Brain microvascular endothelial cell (primary cell): ENCODE data around the gene TSPOAP1.

Source experiments
- DNase-seq: peaks from one replicate; pipeline ENCODE4 v3.0.0-alpha.2; 2020
- H3K27ac ChIP-seq: fragments of 250-450 bp; sonication (Bioruptor Pico); 2 replicates; pipeline ENCODE4 v1.5.1; 2020; ENCODE audit warnings: mild to moderate bottlenecking, moderate library complexity
- H3K27me3 ChIP-seq: fragments of 250-450 bp; sonication (Bioruptor Pico); replicated peaks from 2 replicates; pipeline ENCODE4 v1.5.1; 2020; ENCODE audit warnings: mild to moderate bottlenecking
- H3K36me3 ChIP-seq: fragments of 250-450 bp; sonication (Bioruptor Pico); replicated peaks from 2 replicates; pipeline ENCODE4 v1.5.1; 2020; ENCODE audit warnings: mild to moderate bottlenecking
- H3K4me3 ChIP-seq: 2 replicates; pipeline ENCODE4 v1.5.1; 2011; ENCODE audit warnings: low read depth, mild to moderate bottlenecking, control low read depth, low read length, moderate library complexity
- CTCF ChIP-seq: IDR thresholded peaks from 2 replicates; pipeline ENCODE4 v1.5.1; 2011; ENCODE audit warnings: low read depth, mild to moderate bottlenecking, moderate library complexity, low read length, control low read depth, inconsistent platforms; ENCODE audit errors: missing control alignments
- in situ Hi-C: cut with HindIII; loops from 2 replicates; pipeline ENCODE4 v1.10.0; 2017; ENCODE audit warnings: low sequenced_read_pairs, low pct_ligation_motif_present

Gene TSPOAP1

GRCh38 chr17:58335779-58336455 lies 7.3 kb upstream of the TSPOAP1 start:
- H3K36me3 ChIP-seq, result no peaks in the 10 kb centered on the region
- H3K27me3 ChIP-seq, result no peaks in the 10 kb centered on the region
- no peak for TF ChIP-seq CTCF
- no peak overlapping the region for H3K4me3 ChIP-seq
- DNase-seq, result no peak
- in situ Hi-C loops, result no loop called here
- H3K27ac ChIP-seq, result no peak overlapping the region

GRCh38 chr17:58335061-58335731 lies 6.6 kb upstream of the TSPOAP1 start:
- no peak for TF ChIP-seq CTCF
- Histone ChIP-seq H3K27me3 (no peaks in the 10 kb centered on the region), H3K27ac (no peak overlapping the region), H3K4me3 (no peak overlapping the region), H3K36me3 (no peaks in the 10 kb centered on the region)
- no peak for DNase-seq
- in situ Hi-C loops, result no loop called here

GRCh38 chr17:58334661-58335060 lies 6.1 kb upstream of the TSPOAP1 start:
- in situ Hi-C loops, result no loop called here
- no peak for DNase-seq
- TF ChIP-seq CTCF, result no peak
- Histone ChIP-seq H3K4me3 (no peak overlapping the region), H3K27ac (no peak overlapping the region), H3K27me3 (no peaks in the 10 kb centered on the region), H3K36me3 (no peaks in the 10 kb centered on the region)

- Histone ChIP-seq H3K4me3 (no peak overlapping the region), H3K36me3 (no peaks in the 10 kb centered on the region), H3K27ac (no peak overlapping the region), H3K27me3 (no peaks in the 10 kb centered on the region)
- in situ Hi-C loops, result no loop called here
- no peak for TF ChIP-seq CTCF
- no peak for DNase-seq
Measured at GRCh38 chr17:58334256-58334655, 5.7 kb upstream of the TSPOAP1 start.

- Histone ChIP-seq H3K36me3 (no peaks in the 10 kb centered on the region), H3K27ac (no peak overlapping the region), H3K4me3 (no peak overlapping the region), H3K27me3 (peaks cover 4% of the 10 kb centered on the region)
- DNase-seq, result no peak
- no peak for TF ChIP-seq CTCF
- in situ Hi-C loops, result no loop called here
Measured at GRCh38 chr17:58333736-58334207, 5.2 kb upstream of the TSPOAP1 start.
